AG04450 (cell line): ENCODE data around the gene SAMMSON. TPM values are rescaled to one million over a fixed set of nuclear protein-coding genes. Genes with fewer than 3 reads are reported as not detected.

Experiments
- CTCF ChIA-PET: fragments of 300-600, 350-600 bp; formaldehyde crosslinking; extraction: SDS; loops from one replicate; lab custom pipeline; 2022; ENCODE audit warnings: antibody characterized with exemption, inconsistent platforms; lab: Charles Lee
- POLR2A ChIA-PET: fragments of 350-600 bp; formaldehyde crosslinking; extraction: SDS; loops from one replicate; lab custom pipeline; 2021; ENCODE audit warnings: antibody characterized with exemption, inconsistent platforms; lab: Yijun Ruan, JAX
- DNase-seq: peaks from one replicate; pipeline ENCODE4 v3.0.0-alpha.2; 2011; ENCODE audit warnings: low read depth, low spot score
- H3K27ac ChIP-seq: one replicate; pipeline ENCODE4 v1.5.1; 2012; ENCODE audit warnings: low read depth, low read length, control low read depth
- H3K27me3 ChIP-seq: one replicate; pipeline ENCODE4 v1.6.0; 2012; ENCODE audit warnings: low read length; ENCODE audit not compliant: control insufficient read depth, insufficient read depth
- H3K4me3 ChIP-seq: 2 replicates; pipeline ENCODE4 v1.5.1; 2011; ENCODE audit warnings: mild to moderate bottlenecking, low read depth, low read length, control low read depth
- H3K9me3 ChIP-seq: 2 replicates; pipeline ENCODE4 v1.5.1; 2012; ENCODE audit warnings: low read length; ENCODE audit not compliant: control insufficient read depth, insufficient read depth
- CTCF ChIP-seq: IDR thresholded peaks from 2 replicates; pipeline ENCODE4 v1.5.1; 2011; ENCODE audit warnings: low read depth, low read length, control low read depth, inconsistent platforms
- polyA plus RNA-seq: library from polyadenylated mRNA; depleted of rRNA; stranded (reverse); fragments of >200 nt; gene quantifications from 2 replicates; pipeline ENCODE4 v1.2.3, GENCODE V29; 2011

The SAMMSON gene
- polyA plus RNA-seq, 1 experiment, result not detected

- H3K27me3 ChIP-seq, result peaks cover 5% of the 10 kb centered on the region
- POLR2A ChIA-PET, result no interaction called here
These were observed 15.8 kb upstream of the SAMMSON start for GRCh38 chr3:69983546-69984265.

GRCh38 chr3:69985266-69985665, 14.3 kb upstream of the SAMMSON start:
- no peak for DNase-seq
- no peak for TF ChIP-seq CTCF
- ChIA-PET CTCF (no interaction called here), POLR2A (no interaction called here)
- Histone ChIP-seq H3K4me3 (no peak overlapping the region), H3K9me3 (no peaks in the 10 kb centered on the region), H3K27me3 (peaks cover 5% of the 10 kb centered on the region), H3K27ac (no peak overlapping the region)

More at GRCh38 chr3:69983546-69984265, 15.8 kb upstream of the SAMMSON start:
- H3K27ac ChIP-seq, result no peak overlapping the region
- H3K4me3 ChIP-seq, result no peak overlapping the region
- TF ChIP-seq CTCF, result no peak
- CTCF ChIA-PET, result interaction anchor here (1.5 kb wide), 1 partner anchor 574 kb away, joined by 6 read pairs; no protein-coding TSS in a partner anchor
- H3K9me3 ChIP-seq, result peaks cover 5% of the 10 kb centered on the region; the same call in 1 of the 2 replicates
- no peak for DNase-seq

- POLR2A ChIA-PET, result no interaction called here
- Histone ChIP-seq H3K4me3 (no peak overlapping the region), H3K9me3 (no peaks in the 10 kb centered on the region), H3K27ac (no peak overlapping the region), H3K27me3 (peaks cover 5% of the 10 kb centered on the region)
- TF ChIP-seq CTCF, result no peak
- DNase-seq, result no peak
- CTCF ChIA-PET, result no interaction called here
These were observed 13.1 kb upstream of the SAMMSON start for GRCh38 chr3:69986419-69986818.

- DNase-seq, result no peak
- Histone ChIP-seq H3K27me3 (peaks cover 5% of the 10 kb centered on the region), H3K4me3 (no peak overlapping the region), H3K27ac (no peak overlapping the region), H3K9me3 (no peaks in the 10 kb centered on the region)
- no peak for TF ChIP-seq CTCF
- CTCF ChIA-PET, result no interaction called here
- POLR2A ChIA-PET, result no interaction called here
These were observed 11.7 kb upstream of the SAMMSON start for GRCh38 chr3:69987833-69988232.

GRCh38 chr3:69993757-69994156, 5.8 kb upstream of the SAMMSON start:
- ChIA-PET CTCF (no interaction called here), POLR2A (no interaction called here)
- no peak for DNase-seq
- no peak for TF ChIP-seq CTCF
- H3K4me3 ChIP-seq, result no peak overlapping the region
- no peaks in the 10 kb centered on the region for H3K9me3 ChIP-seq
- H3K27me3 ChIP-seq, result no peaks in the 10 kb centered on the region
- H3K27ac ChIP-seq, result no peak overlapping the region
